ENCODE measurements around the gene ZNF524.
A peak's percentile ranks its signal among the peaks of the same experiment; 100 is the strongest.
"Not testable (repeated sequence)": the region's sequence is repeated elsewhere in the genome, so short reads cannot be mapped to it uniquely, and the experiment has no call there.

Gene ZNF524

GRCh38 chr19:55581823-55582223, 18.3 kb upstream of the ZNF524 start:
- peak; percentile 30 for FAIRE-seq

DNA sequence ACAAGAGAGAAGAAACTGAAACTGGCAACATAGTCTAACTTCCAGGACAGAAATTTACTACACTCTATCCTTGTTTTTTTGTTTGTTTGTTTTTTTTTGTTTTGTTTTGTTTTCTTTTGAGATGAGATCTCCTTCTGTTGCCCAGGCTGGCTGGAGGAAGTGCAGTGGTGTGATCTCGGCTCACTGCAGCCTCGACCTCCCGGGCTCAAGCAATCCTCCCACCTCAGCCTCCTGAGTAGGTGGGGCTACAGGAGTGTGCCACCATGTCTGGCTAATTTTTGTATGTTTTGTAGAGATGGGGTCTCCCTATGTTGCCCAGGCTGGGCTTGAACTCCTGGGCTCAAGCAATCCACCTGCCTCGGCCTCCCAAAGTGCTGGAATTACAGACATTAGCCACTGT, 17.8 kb upstream of the ZNF524 start:
- FAIRE-seq: not testable (repeated sequence)

DNA sequence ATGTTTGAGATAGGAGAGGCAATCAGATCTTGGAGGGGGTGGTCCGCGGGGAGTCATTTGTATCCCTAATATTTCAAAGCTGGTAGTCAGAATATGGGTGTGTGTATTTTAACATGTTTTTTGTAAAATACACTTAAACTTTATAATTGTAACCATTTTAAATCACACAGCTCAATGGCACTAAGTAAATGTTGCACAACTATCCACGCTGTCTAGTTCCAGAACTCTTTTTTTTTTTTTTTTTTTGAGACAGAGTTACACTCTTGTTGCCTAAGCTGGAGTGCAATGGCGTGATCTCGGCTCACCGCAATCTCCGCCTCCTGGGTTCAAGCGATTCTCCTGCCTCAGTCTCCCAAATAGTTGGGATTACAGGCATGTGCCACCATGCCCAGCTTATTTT, 16.2 kb upstream of the ZNF524 start:
- not testable (repeated sequence) for FAIRE-seq

GRCh38 chr19:55584871-55585270, 15.2 kb upstream of the ZNF524 start:
- FAIRE-seq: no peak

- no peak for FAIRE-seq
Observed at GRCh38 chr19:55585658-55586339, 14.3 kb upstream of the ZNF524 start.

DNA sequence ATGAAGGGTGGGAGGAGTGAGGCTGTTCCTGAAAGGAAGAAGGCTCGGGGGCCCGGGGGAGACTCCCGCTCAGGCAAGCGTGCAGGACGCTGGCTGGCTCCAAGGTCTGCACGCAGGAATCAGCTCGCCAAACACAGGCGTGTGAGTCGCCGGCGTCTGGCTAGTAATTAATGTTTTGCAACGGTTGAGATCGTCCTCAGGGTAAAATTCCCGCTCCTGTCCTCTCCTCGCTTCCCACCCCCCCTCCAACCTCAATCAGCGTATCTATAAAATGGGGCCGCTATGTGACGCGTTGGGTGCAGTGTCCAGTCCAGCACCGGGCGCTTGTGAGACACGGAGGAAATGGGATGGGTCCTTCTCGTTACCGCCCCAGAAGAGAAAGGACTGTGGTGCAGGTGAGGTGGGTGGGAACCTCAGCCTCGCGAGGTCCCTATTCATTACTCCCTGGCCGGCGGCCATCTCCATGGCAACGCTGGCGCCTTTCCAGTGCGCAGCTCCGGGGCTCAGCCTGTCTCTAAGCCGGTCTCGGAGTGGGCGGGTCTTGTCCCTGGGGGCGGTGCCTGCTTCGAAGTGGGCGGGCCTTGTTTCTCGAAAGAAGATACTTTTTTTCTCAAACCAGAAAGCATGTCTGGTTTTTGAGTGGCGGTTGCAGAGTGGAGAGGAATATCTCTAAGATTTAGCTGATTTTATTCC, 13.0 kb upstream of the ZNF524 start:
- FAIRE-seq: peak; percentile 65

GRCh38 chr19:55588738-55589137, 11.3 kb upstream of the ZNF524 start:
- no peak for FAIRE-seq

- FAIRE-seq: no peak
Observed at GRCh38 chr19:55590109-55590508, 10.0 kb upstream of the ZNF524 start.

- no peak for FAIRE-seq
Observed at GRCh38 chr19:55590617-55591016, 9.5 kb upstream of the ZNF524 start.

DNA sequence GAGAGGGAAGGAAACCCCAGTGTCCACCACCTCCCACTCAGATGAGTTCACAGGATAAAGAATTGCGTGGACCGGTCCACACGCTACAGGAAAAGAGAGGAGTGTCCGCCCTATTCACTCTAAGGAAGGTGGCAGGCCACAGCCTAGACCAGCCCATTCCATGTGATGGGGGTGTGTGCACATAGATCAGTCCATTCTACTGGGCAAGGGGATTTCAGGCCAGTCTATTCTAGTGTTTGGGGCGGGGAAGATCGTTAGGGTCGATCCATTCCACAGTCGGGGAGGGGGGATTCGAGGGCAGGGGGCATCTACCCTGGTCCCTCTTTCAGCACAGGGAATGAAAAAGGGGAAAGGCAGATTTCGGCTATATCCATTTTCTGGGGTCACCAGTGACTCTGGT, 8.5 kb upstream of the ZNF524 start:
- no peak for FAIRE-seq

DNA sequence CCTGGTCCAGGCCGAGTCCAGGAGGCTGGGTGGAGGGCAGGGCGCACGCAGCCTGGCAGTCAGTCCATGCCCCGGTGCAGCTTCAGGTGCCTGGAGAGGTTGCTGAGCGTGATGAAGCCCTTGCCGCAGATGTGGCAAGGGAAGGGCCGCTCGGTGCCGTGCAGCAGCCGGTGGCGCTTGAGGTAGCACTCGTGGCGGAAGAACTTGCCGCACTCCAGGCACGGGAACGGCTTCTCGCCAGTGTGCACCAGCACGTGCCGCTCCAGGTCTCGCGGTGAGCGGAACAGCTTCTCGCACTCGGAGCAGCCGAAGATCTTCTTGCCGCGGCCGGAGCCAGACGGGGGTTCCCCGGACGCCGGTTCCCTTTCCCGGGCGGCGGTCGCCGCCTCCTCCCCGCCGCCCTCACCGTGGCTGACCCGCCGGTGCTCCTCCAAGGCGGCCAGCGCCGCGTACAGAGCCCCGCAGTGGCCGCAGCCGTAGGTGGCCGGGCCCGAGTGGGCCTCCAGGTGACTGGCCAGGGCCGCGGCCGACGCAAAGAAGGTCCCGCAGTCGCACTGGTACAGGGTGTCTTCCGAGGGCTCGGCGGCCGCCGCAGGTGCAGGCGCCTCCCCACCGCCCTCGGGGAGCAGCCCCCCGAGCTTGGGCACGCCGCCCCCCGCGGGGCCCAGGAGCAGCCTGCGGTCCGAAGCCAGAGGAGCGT, 7.5 kb upstream of the ZNF524 start:
- FAIRE-seq: no peak

DNA sequence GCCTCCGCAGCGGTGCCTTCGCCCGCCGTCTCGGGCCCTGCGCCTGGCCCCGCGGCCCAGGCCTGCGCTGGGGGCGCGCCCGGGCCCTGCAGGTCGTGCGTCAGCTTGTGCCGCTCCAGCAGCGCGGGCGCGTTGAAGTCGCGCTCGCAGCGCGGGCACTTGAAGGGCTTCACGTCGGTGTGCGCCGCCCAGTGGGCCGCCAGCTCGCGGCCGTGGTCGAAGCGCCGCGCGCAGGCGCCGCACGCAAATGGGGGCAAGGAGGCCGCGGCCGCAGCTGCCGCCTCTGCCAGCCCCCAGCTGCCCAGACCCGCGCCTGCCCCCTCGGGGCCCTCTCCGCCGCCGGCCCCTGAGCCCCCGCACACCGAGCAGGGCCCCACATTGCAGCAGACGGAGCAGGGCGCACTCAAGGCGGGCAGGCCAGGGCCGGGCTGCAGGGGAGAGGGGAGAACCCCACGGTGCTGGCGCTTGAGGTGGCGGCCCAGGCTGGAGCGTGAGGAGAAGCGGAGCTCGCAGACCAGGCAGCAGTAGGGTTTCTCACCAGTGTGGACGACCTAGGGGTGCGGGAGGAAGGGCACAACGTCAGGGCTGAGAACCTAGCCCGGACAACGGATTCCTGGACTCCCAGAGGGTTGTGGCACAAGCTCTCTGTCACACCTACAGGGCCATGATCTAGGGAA, 6.9 kb upstream of the ZNF524 start:
- no peak for FAIRE-seq

- FAIRE-seq: no peak
Observed at GRCh38 chr19:55594996-55595545, 5.0 kb upstream of the ZNF524 start.

GRCh38 chr19:55596304-55596703, 3.8 kb upstream of the ZNF524 start:
- no peak for FAIRE-seq

- FAIRE-seq: no peak
Observed at GRCh38 chr19:55597501-55597921, 2.6 kb upstream of the ZNF524 start.

DNA sequence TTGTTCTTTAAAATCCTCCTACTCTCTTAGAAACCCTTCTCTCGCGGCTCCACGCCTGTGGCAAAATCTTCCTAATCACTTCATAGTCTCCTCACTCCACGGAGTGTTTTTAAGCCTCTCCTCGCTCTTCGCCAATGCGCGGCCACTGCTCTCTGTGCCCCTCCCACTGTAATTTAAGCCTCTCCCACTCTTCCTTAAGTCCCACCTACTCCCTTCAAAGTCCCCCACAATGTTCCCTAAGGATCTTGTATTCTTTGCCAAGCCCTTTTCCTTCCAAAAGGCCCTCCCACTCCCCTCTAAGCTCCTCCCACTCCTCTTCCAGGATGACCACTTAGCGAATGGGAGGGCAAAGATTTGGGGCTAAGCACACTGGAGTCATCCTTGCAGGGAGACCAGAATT, 2.1 kb upstream of the ZNF524 start:
- no peak for FAIRE-seq

DNA sequence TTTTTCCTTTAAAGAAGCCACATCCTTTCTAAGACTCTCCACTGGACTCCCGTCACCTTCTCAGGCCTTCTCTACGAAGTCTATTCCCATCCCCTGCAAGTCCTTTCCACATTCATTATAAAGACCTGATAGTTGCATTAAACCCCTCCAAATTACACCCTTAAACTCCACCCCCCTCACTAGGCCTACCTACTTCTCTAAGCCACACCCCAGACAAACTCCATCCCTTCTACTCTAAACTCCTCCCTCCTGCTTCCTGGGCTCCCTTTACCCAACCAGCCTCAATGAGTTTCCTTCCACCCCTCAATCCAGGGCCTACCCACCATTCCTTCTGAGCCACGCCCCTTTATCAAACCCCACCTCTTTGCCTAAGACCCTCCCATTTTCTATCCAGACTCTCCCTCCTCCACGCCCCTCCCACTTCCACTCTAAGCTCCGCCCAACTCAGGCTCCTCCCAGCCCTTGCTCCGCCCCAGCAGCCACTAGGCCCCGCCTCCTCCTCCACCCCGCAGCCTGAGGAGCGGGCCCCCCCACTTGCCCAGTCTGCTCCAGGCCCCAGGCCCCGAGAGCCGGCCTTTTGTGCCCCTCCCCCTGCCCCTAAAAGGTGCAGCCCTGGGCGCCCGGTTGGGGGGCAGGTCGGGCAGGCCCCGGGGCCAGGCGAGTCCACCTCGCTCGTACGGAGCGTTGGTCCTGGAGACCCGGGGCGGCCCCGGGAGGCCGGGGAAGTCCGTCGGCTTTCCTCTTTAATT, 1.2 kb upstream of the ZNF524 start:
- FAIRE-seq: no peak

DNA sequence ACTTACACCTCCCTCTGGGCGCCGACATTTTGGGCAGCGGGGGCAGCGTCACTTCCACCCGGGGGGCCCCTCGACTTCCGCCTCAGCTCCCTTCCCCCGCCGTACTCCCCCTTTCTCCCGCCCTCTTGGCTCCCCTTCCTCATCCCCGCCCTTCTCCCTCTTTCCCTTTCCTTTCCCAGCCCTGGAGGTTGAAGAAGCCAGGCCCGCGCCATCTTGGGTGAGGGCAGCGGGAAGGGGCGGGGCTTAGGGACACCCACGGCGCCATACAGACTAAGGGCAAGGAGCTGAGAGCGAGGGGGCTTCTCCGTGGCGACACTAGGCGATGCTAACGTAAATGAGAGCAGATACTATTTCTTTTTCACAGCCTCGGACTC, 633 bp upstream of the ZNF524 start, which contains the start of gene FIZ1:
Gene FIZ1 (minus strand): TSS at position 50 of the 374 bp plus-strand sequence. CDS start 1,652 bp downstream, outside the sequence.
- FAIRE-seq: no peak

GRCh38 chr19:55600662-55601028, 557 bp downstream of the ZNF524 start:
- no peak for FAIRE-seq

DNA sequence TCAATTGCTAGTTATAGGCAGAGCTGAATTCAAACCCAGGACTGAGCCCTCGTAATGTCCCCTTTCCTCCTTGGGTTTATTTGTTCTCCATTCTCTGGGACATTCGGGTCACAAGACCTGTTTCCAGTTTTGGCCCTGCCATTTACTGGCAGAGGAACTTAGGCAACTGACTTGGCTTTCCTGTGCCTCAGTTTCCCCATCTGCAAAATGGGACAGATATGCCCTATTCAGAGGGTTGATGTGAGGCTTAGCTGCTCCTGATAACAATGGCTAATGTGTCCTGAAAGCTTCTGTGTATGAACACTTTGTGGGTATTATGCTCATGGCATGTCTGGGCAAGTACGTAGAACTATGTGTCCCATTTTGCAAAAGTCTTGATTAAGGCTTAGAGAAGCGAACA, 996 bp downstream of the ZNF524 start:
- FAIRE-seq: no peak

- no peak for FAIRE-seq
Observed at GRCh38 chr19:55602104-55603001, 2.3 kb downstream of the ZNF524 start.
